AG10803 (cell line): Measurements from ENCODE around the gene ACTR3.
A peak's percentile ranks its signal among the peaks of the same experiment; 100 is the strongest.

Source experiments
- DNase-seq: peaks from one replicate; pipeline ENCODE4 v3.0.0; 2010; ENCODE audit warnings: low read depth
- H3K4me3 ChIP-seq: 2 replicates; pipeline ENCODE4 v1.5.1; 2011; ENCODE audit warnings: mild to moderate bottlenecking, low read length, control low read depth
- CTCF ChIP-seq: conservative IDR thresholded peaks from 2 replicates; pipeline ENCODE4 v1.5.1; 2011; ENCODE audit warnings: mild to moderate bottlenecking, low read length, control low read depth, inconsistent platforms

ACTR3 gene

DNA sequence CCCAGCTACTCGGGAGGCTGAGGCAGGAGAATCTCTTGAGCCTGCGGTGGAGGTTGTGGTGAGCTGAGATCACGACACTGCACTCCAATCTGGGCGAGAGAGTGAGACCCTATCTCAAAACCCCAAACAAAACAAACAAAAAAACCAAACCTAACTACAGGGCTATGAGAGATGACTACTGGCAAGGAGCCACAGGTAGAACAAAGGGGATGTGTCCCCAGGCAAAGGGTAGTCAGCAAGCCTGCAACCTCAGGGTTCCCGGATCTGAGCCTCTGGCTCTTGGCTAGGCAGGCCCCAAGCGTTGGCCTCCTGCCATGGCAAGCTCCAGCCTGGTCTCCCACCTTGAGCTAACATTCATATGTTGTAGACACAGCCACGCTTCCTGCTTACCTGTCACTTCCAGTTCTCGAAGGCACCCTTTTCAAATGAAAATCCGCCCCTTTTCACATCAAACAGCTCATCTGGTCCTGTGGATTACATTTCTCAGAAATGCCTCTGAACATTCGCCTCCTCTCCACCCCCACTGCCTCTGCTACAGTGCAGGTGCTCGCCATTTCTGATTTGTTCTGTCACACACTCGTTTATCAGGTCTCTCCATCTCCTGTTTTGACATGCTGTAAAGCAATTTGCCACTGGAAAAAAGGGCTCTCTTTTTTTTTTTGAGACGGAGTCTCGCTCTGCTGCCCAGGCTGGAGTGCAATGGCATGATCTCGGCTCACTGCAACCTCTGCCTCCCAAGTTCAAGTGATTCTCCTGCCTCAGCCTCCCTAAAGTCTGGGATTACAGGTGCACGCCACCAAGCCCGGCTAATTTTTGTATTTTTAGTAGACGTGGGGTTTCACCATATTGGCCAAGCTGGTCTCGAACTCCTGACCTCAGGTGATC, 13.1 kb upstream of the ACTR3 start:
- H3K4me3 ChIP-seq: no peak overlapping the region
- no peak for TF ChIP-seq CTCF
- no peak for DNase-seq

- DNase-seq: peak; percentile 45
- no peak for TF ChIP-seq CTCF
- no peak overlapping the region for H3K4me3 ChIP-seq
Observed at GRCh38 chr2:113877711-113878598, 11.9 kb upstream of the ACTR3 start.

DNA sequence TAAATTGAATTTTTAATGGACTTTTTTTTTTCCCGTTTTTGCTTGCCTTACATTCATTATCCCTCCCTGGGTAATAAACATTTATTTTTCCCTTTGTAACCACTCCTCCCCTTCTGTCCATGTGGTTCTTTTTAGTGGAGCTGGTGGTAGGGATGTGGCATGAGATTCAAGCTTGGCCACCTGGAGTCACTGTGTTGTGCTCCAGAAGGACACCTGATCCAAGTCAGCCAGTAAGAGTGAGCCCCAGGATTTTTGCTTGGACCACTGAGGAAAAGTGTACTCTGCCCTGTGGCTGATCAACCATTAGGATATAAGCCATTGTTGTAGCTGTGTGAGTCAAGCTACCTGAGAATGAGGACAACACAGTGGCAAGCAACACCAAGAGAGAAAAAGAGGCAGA, 11.1 kb upstream of the ACTR3 start:
- no peak overlapping the region for H3K4me3 ChIP-seq
- TF ChIP-seq CTCF: no peak
- no peak for DNase-seq

DNA sequence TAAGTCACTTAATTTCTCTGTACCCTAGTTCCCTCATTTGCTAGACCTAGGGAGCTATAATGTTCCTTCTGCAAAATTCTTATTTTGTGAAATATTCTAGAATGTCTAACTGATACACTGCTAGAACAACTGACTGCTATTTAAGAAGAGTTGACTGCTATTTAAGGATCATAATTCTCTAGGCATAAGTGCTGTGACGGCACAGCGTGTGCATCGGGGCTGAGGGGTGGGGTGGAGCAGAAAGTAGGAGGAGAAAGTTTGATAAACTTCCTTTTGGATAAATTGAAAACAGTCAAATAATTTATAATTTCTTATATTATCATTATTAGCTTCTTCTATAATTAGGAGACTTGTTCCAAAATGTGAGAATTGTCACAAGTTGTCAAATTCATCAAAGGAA, 10.4 kb upstream of the ACTR3 start:
- DNase-seq: no peak
- TF ChIP-seq CTCF: no peak
- no peak overlapping the region for H3K4me3 ChIP-seq

DNA sequence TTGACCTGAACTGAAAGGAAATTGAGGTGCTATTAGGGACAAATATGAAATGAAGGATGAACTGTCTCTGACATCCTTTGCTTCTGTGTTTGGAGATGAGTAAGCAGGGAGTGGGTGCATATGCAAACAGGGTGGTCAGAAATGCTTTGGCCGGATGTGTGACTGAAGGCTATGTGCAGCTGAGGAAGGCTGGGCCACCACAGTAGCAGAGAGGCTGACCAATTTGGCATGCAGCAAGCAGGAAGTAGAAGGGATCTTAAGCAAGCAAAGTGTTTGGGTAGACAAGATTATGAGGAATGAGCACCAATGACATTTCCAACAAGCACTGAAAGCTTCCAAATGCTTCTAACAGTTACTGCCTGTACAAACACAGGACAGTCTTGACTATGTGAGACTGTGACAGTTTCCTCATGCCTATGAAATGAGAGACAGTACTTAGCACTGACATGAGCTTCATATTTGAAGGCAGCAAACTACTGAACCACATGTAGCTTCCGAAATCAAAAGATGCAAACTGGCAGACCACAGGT, 3.3 kb upstream of the ACTR3 start:
- no peak for TF ChIP-seq CTCF
- peak; percentile 92 for DNase-seq
- peak overlapping the region; percentile 25; the same call in 1 of the 2 replicates for H3K4me3 ChIP-seq

- no peak for TF ChIP-seq CTCF
- no peak for DNase-seq
- H3K4me3 ChIP-seq: no peak overlapping the region
Observed at GRCh38 chr2:113887009-113887792, 2.7 kb upstream of the ACTR3 start.
